PC-3 (cell line): ENCODE data around the gene AHCYL1. TPM values are rescaled to one million over a fixed set of nuclear protein-coding genes. Genes with fewer than 3 reads are reported as not detected.

Source experiments
- ATAC-seq: fragments of 200-7000 bp; cut with Tn5 transposase; 2 replicates; pipeline ENCODE4 v1.9.1; 2020; ENCODE audit warnings: mild to moderate bottlenecking, moderate library complexity
- BruUV-seq: library from RNA; stranded (reverse); fragments of 400-500 nt; replicated peaks from 2 replicates; lab custom pipeline; 2021; lab: Mats Ljungman, UMichigan
- CTCF ChIA-PET: fragments of 300-600 bp; sonication (Branson Sonifier 250); formaldehyde crosslinking; loops from one replicate; lab custom pipeline; 2022; ENCODE audit warnings: antibody characterized with exemption; lab: Charles Lee
- POLR2A ChIA-PET: fragments of 300-600 bp; sonication (Branson Sonifier 250); formaldehyde crosslinking; loops from one replicate; lab custom pipeline; 2022; ENCODE audit warnings: antibody characterized with exemption; ENCODE audit not compliant: unreplicated experiment; lab: Charles Lee
- DNase-seq: peaks from one replicate; pipeline ENCODE4 v3.0.0-alpha.2; 2015
- H2AFZ ChIP-seq: fragments of 300-600 bp; sonication (generic); 2 replicates; pipeline ENCODE4 v1.6.0; 2016; ENCODE audit warnings: antibody characterized with exemption, low read length
- H3F3A ChIP-seq: fragments of 300-600 bp; sonication (generic); one replicate; pipeline ENCODE4 v1.6.0; 2017; ENCODE audit warnings: antibody characterized with exemption, low read length, control low read depth, mild to moderate bottlenecking; ENCODE audit not compliant: unreplicated experiment
- H3K27ac ChIP-seq: fragments of 300-600 bp; sonication (generic); 2 replicates; pipeline ENCODE4 v1.5.1; 2016; ENCODE audit warnings: mild to moderate bottlenecking, low read length
- H3K27me3 ChIP-seq: fragments of 300-600 bp; sonication (generic); 2 replicates; pipeline ENCODE4 v1.6.1; 2016; ENCODE audit warnings: low read length, mixed read lengths
- H3K36me3 ChIP-seq: fragments of 300-600 bp; sonication (generic); 2 replicates; pipeline ENCODE4 v1.6.1; 2016; ENCODE audit warnings: low read depth, mixed run types, low read length, mixed read lengths
- H3K4me1 ChIP-seq: fragments of 300-600 bp; sonication (generic); 2 replicates; pipeline ENCODE4 v1.5.1; 2016; ENCODE audit warnings: low read length; ENCODE audit not compliant: insufficient read depth
- H3K4me2 ChIP-seq: fragments of 300-600 bp; sonication (generic); 2 replicates; pipeline ENCODE4 v1.6.0; 2016; ENCODE audit warnings: low read length
- H3K4me3 ChIP-seq: fragments of 300-600 bp; sonication (generic); 2 replicates; pipeline ENCODE4 v1.5.1; 2016; ENCODE audit warnings: mild to moderate bottlenecking, low read length, mixed read lengths
- H3K79me2 ChIP-seq: fragments of 300-600 bp; sonication (generic); 2 replicates; pipeline ENCODE4 v1.6.1; 2017; ENCODE audit warnings: low read length, mixed read lengths
- H3K9ac ChIP-seq: fragments of 300-600 bp; sonication (generic); 2 replicates; pipeline ENCODE4 v1.6.0; 2016; ENCODE audit warnings: mild to moderate bottlenecking, low read length
- H3K9me2 ChIP-seq: fragments of 300-600 bp; sonication (generic); replicated peaks from 2 replicates; pipeline ENCODE4 v1.6.1; 2016; ENCODE audit warnings: mixed run types, low read length, mixed read lengths
- H3K9me3 ChIP-seq: fragments of 300-600 bp; sonication (generic); 2 replicates; pipeline ENCODE4 v1.6.1; 2016; ENCODE audit warnings: low read length, mixed read lengths
- H4K20me1 ChIP-seq: fragments of 300-600 bp; sonication (generic); 2 replicates; pipeline ENCODE4 v1.6.1; 2016; ENCODE audit warnings: low read length, mixed read lengths
- CTCF ChIP-seq: fragments of 300-600 bp; sonication (generic); conservative IDR thresholded peaks from 2 replicates; pipeline ENCODE4 v1.5.1; 2017; ENCODE audit warnings: antibody characterized with exemption, low read depth, mild to moderate bottlenecking, low read length
- EZH2 ChIP-seq: fragments of 300-600 bp; sonication (generic); IDR thresholded peaks from one replicate; pipeline ENCODE4 v1.6.1; 2017; ENCODE audit warnings: antibody characterized with exemption, mild to moderate bottlenecking, low read length; ENCODE audit not compliant: unreplicated experiment
- EZH2phosphoT487 ChIP-seq: fragments of 300-600 bp; sonication (generic); IDR thresholded peaks from 2 replicates; pipeline ENCODE4 v1.6.1; 2018; ENCODE audit warnings: mild to moderate bottlenecking, antibody characterized with exemption, low read length, borderline replicate concordance
- intact Hi-C: fragments of 100-400 bp; cut with micrococcal nuclease; formaldehyde crosslinking; loops from 2 replicates; pipeline ENCODE4 v1.9.0; 2023
- total RNA-seq: library from RNA; depleted of rRNA; stranded (reverse); fragments of >200 nt; gene quantifications from 2 replicates; pipeline ENCODE4 v1.2.3, GENCODE V29; 2014

AHCYL1 gene
- total RNA-seq, 1 experiment from 2014 or later: 35.8 TPM

GRCh38 chr1:109954041-109954512, 30.5 kb upstream of the AHCYL1 start:
- Histone ChIP-seq H3K27ac (no peak overlapping the region), H3K9me3 (no peaks in the 10 kb centered on the region), H3F3A (no peaks in the 10 kb centered on the region), H3K9ac (no peak overlapping the region), H3K9me2 (no peaks in the 10 kb centered on the region), H3K4me3 (no peak overlapping the region), H3K79me2 (no peaks in the 10 kb centered on the region), H3K27me3 (no peaks in the 10 kb centered on the region), H3K36me3 (no peaks in the 10 kb centered on the region), H3K4me2 (no peak overlapping the region), H2AFZ (no peak overlapping the region), H4K20me1 (no peaks in the 10 kb centered on the region), H3K4me1 (peaks cover 10% of the 10 kb centered on the region; the same call in 1 of the 2 replicates)
- POLR2A ChIA-PET: no interaction called here
- intact Hi-C loops: no loop called here
- no peak for ATAC-seq
- BruUV-seq: no TSS peak
- CTCF ChIA-PET: no interaction called here
- TF ChIP-seq EZH2phosphoT487 (no peak), EZH2 (no peak), CTCF (no peak)
- DNase-seq: no peak

GRCh38 chr1:109959632-109959973, 25.0 kb upstream of the AHCYL1 start:
- Histone ChIP-seq H3K27me3 (no peaks in the 10 kb centered on the region), H3K9me3 (no peaks in the 10 kb centered on the region), H3K36me3 (no peaks in the 10 kb centered on the region), H3F3A (peaks cover 10% of the 10 kb centered on the region), H3K4me2 (peak overlapping the region; percentile 76), H3K9ac (no peak overlapping the region), H2AFZ (peak overlapping the region; percentile 75), H3K4me3 (peak overlapping the region; percentile 34; the same call in 1 of the 2 replicates), H3K4me1 (peaks cover 39% of the 10 kb centered on the region), H3K27ac (peak overlapping the region; percentile 69), H4K20me1 (no peaks in the 10 kb centered on the region), H3K9me2 (no peaks in the 10 kb centered on the region), H3K79me2 (no peaks in the 10 kb centered on the region)
- DNase-seq (no peak), ATAC-seq (peak; percentile 35)
- intact Hi-C loops: no loop called here
- ChIA-PET CTCF (interaction anchor here (0.6 to 1.9 kb wide), 5 partner anchors 22 to 551 kb away, joined by 3 to 15 read pairs (median 3); partner anchors contain the start of gene AHCYL1), POLR2A (interaction anchor here (0.6 to 0.7 kb wide), 3 partner anchors 62 to 184 kb away, joined by 3 read pairs; no protein-coding TSS in a partner anchor)
- TSS peak; percentile 91 for BruUV-seq
- TF ChIP-seq CTCF (no peak), EZH2phosphoT487 (no peak), EZH2 (no peak)
